Osteoblast (primary cell): ENCODE measurements around the gene COQ8B. TPM values are rescaled to one million over a fixed set of nuclear protein-coding genes. Genes with fewer than 3 reads are reported as not detected.

ENCODE experiments used
- DNase-seq: peaks from one replicate; pipeline ENCODE4 v3.0.0; 2011; ENCODE audit warnings: low spot score, mixed read lengths; ENCODE audit not compliant: insufficient read length; ENCODE audit errors: missing footprints
- H2AFZ ChIP-seq: 2 replicates; pipeline ENCODE4 v1.6.0; 2011; ENCODE audit warnings: mild to moderate bottlenecking, low read length
- H3K27ac ChIP-seq: 2 replicates; pipeline ENCODE4 v1.5.1; 2011; ENCODE audit warnings: mild to moderate bottlenecking, low read depth, low read length, moderate library complexity
- H3K27me3 ChIP-seq: 2 replicates; pipeline ENCODE4 v1.6.0; 2012; ENCODE audit warnings: mild to moderate bottlenecking, control low read depth, inconsistent platforms, low read length, moderate library complexity; ENCODE audit not compliant: insufficient read depth
- H3K36me3 ChIP-seq: 2 replicates; pipeline ENCODE4 v1.5.1; 2011; ENCODE audit warnings: mild to moderate bottlenecking, low read length, control low read depth, moderate library complexity; ENCODE audit not compliant: insufficient read depth
- H3K4me1 ChIP-seq: 2 replicates; pipeline ENCODE4 v1.5.1; 2011; ENCODE audit warnings: mild to moderate bottlenecking, low read length, control low read depth, moderate library complexity; ENCODE audit not compliant: insufficient read depth
- H3K4me2 ChIP-seq: 2 replicates; pipeline ENCODE4 v1.6.0; 2011; ENCODE audit warnings: mild to moderate bottlenecking, low read length; ENCODE audit not compliant: insufficient read depth
- H3K4me3 ChIP-seq: fragments of 200-600 bp; sonication (generic); 3 replicates; pipeline ENCODE4 v1.5.1; 2012; ENCODE audit warnings: mild to moderate bottlenecking, low read length, inconsistent platforms; ENCODE audit not compliant: insufficient read depth
- H3K79me2 ChIP-seq: 2 replicates; pipeline ENCODE4 v1.6.0; 2012; ENCODE audit warnings: mild to moderate bottlenecking, low read length, control low read depth, inconsistent platforms; ENCODE audit not compliant: insufficient read depth
- H3K9me3 ChIP-seq: 2 replicates; pipeline ENCODE4 v1.5.1; 2011; ENCODE audit warnings: low read depth, low read length, control low read depth
- H4K20me1 ChIP-seq: 2 replicates; pipeline ENCODE4 v1.6.0; 2012; ENCODE audit warnings: mild to moderate bottlenecking, low read length, control low read depth; ENCODE audit not compliant: insufficient read depth
- CTCF ChIP-seq: IDR thresholded peaks from 2 replicates; pipeline ENCODE4 v1.5.1; 2011; ENCODE audit warnings: mild to moderate bottlenecking, low read depth, low read length, moderate library complexity; ENCODE audit errors: extremely low read depth
- small RNA-seq: library from RNA; depleted of rRNA; stranded (forward); fragments of <200 nt; gene quantifications from one replicate; pipeline ENCODE3, GENCODE V24; 2012
- total RNA-seq: library from RNA; depleted of rRNA; stranded (reverse); fragments of >200 nt; gene quantifications from 2 replicates; pipeline ENCODE4 v1.2.3, GENCODE V29; 2012

Gene COQ8B
- total RNA-seq, 1 donor: 32.9 TPM

DNA sequence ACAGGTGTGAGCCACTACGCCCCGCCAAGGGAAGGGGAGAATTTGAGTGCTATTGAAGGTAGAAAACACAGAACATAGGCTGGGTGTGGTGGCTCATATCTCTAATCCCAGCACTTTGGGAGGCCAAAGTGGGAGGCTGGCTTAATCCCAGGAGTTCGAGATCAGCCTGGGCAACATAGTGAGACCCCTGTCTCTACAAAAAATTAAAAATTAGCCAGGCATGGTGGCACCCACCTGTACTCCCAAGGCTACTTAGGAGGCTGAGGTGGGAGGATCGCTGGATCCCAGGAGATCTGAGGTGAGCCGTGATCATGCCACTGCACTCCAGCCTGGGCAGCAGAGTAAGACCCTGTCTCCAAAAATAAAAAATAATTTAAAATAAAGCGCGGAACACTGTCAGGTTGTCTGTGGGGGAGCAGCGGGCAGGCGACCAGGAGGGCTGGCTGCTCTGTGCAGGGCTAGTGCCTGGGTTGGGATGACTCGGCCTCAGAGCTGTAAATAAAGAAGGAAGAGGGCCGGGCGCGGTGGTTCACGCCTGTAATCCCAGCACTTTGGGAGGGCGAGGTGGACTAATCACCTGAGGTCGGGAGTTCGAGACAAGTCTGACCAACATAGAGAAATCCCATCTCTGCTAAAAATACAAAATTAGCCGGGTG lies 74.5 kb downstream of the COQ8B start:
- H3K36me3 ChIP-seq: no peaks in the 10 kb centered on the region
- no peak for TF ChIP-seq CTCF
- DNase-seq: no peak
- H3K79me2 ChIP-seq: no peaks in the 10 kb centered on the region
- no peaks in the 10 kb centered on the region for H4K20me1 ChIP-seq
- H2AFZ ChIP-seq: no peak overlapping the region
- H3K27me3 ChIP-seq: no peaks in the 10 kb centered on the region
- no peak overlapping the region for H3K27ac ChIP-seq
- peaks cover 31% of the 10 kb centered on the region for H3K4me1 ChIP-seq
- no peaks in the 10 kb centered on the region for H3K9me3 ChIP-seq
- H3K4me2 ChIP-seq: no peak overlapping the region
- no peak overlapping the region for H3K4me3 ChIP-seq

Small RNA genes within 50 kb of the gene (small RNA-seq; reads per million reads assigned to genes)
- not detected for gene RNU6-195P

Other genes with a start within 250 kb of the COQ8B start
- 0.72 and 1.2 TPM in 2 replicates for gene SPTBN4, start 249.9 kb downstream of the COQ8B start, total RNA-seq
- 16.3 and 18.9 TPM in 2 replicates for gene SHKBP1, start 140.0 kb downstream of the COQ8B start, total RNA-seq
- 13.6 and 16.6 TPM in 2 replicates for gene LTBP4, start 115.5 kb downstream of the COQ8B start, total RNA-seq
- 26.8 and 27.7 TPM in 2 replicates for gene NUMBL, start 26.2 kb downstream of the COQ8B start, total RNA-seq
- gene ITPKC, start 226 bp upstream of the COQ8B start, total RNA-seq: 9.8 and 10.0 TPM in 2 replicates
- gene ACTMAP, start 33.6 kb upstream of the COQ8B start, total RNA-seq: 1.1 and 1.5 TPM in 2 replicates
- gene SNRPA, start 34.3 kb upstream of the COQ8B start, total RNA-seq: 20.6 and 32.1 TPM in 2 replicates
- 0.72 TPM in 1 of 2 replicates, not detected in the other for gene MIA, start 58.6 kb upstream of the COQ8B start, total RNA-seq
- gene RAB4B, start 61.4 kb upstream of the COQ8B start, total RNA-seq: 8.0 and 13.8 TPM in 2 replicates
- gene EGLN2, start 82.3 kb upstream of the COQ8B start, total RNA-seq: 69.8 and 75.1 TPM in 2 replicates
- not detected in 2 replicates for gene CYP2A6, start 133.6 kb upstream of the COQ8B start, total RNA-seq
- not detected in 2 replicates for gene CYP2A7, start 165.3 kb upstream of the COQ8B start, total RNA-seq